ENCODE measurements around the gene LIN9. TPM values are rescaled to one million over a fixed set of nuclear protein-coding genes. Genes with fewer than 3 reads are reported as not detected.

The LIN9 gene
- total RNA-seq, 1 donor from 2014 or later, result 14.0 TPM

DNA sequence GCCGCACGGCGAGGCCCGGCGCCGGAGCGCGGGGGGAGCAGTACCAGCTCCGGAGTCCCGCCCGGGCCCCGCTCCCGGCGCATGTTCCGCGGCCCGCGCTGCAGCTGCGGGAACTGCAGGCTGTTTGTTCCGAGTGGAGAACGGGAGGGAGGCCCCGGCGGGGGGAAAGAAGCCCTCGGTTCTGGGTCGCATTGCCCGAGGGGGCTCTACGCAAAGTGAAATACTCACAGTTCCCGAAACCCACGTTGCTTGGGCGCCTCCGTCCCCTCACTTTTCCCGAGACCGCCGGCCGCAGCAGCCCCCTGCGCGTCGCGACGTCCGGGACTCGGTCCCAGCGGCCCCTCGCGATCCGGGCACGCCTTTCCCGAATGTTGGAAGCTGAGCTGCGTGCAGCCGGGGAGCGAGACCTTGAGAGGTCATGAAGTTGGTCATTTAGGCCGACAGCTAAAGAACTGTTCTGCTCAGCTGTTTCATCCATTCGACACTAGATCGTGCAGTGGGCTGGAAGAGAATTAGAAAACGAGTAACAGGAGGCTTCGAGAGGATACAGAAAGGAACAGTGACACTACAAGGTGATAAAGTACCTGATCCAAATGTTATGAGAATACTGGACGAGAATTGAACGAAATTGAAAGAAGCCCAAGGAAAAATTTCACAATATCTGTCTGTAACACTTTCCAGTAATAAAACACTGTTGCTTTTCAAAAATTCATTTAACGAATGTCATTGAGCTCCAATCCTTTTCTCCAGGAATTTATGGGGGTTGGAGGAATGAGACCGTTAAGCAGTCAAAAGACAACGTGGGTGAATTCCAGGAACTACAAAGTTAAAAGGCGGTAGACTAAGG, 657 bp upstream of the LIN9 start:
- Mint-ChIP-seq H3K27ac (ENCODE audit: unreplicated experiment) (peak overlapping the region; percentile 9), H3K9me3 (peaks cover 4% of the 10 kb centered on the region)
- DNase-seq (ENCODE audit: low read depth, low spot score), result peak; percentile 57

DNA sequence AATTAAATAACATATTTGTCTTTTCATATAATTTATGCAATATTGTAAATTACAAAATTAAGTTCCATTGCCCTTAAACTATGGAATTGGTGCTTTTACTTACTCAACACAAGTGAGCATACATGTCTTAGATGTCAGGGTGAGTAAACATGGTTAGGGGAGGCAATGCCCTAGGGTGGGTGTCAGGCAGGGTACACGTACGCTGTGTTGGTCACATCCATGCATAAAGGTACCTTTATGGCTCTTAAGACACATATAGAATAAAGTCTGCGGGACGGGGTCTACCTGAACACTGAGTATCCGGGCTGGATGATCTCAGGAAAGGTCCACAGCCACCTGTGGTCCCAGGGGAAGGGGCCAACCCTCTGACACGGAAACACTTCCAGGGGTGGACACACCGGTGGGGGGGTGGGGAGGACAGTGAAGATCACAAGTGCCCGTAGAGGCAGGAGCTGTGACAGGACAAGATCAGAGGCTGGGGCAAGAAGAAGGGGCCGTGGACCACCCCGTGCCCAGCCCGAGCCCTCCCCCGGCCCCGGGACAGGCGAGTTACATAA, 720 bp downstream of the LIN9 start:
- peak overlapping the region; percentile 94 for H3K4me3 Mint-ChIP-seq
- H3K4me1 Mint-ChIP-seq, result peaks cover 36% of the 10 kb centered on the region
- no peaks in the 10 kb centered on the region for H3K9me3 Mint-ChIP-seq
- H3K27me3 Mint-ChIP-seq (ENCODE audit: low read depth), result no peaks in the 10 kb centered on the region
- TF ChIP-seq, protein P1, sequence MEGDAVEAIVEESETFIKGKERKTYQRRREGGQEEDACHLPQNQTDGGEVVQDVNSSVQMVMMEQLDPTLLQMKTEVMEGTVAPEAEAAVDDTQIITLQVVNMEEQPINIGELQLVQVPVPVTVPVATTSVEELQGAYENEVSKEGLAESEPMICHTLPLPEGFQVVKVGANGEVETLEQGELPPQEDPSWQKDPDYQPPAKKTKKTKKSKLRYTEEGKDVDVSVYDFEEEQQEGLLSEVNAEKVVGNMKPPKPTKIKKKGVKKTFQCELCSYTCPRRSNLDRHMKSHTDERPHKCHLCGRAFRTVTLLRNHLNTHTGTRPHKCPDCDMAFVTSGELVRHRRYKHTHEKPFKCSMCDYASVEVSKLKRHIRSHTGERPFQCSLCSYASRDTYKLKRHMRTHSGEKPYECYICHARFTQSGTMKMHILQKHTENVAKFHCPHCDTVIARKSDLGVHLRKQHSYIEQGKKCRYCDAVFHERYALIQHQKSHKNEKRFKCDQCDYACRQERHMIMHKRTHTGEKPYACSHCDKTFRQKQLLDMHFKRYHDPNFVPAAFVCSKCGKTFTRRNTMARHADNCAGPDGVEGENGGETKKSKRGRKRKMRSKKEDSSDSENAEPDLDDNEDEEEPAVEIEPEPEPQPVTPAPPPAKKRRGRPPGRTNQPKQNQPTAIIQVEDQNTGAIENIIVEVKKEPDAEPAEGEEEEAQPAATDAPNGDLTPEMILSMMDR (conservative IDR thresholded peaks at IDR 0.05), result no peak
- H3K36me3 Mint-ChIP-seq (ENCODE audit: low read depth), result peaks cover 2% of the 10 kb centered on the region
- peak; percentile 32 for DNase-seq (ENCODE audit: low read depth, low spot score)
- peak overlapping the region; percentile 92 for H3K27ac Mint-ChIP-seq (ENCODE audit: unreplicated experiment)

More for the DNA sequence above, 657 bp upstream of the LIN9 start:
- Mint-ChIP-seq H3K27me3 (ENCODE audit: low read depth) (peaks cover 3% of the 10 kb centered on the region), H3K4me1 (peaks cover 32% of the 10 kb centered on the region), H3K36me3 (ENCODE audit: low read depth) (peaks cover under 1% of the 10 kb centered on the region), H3K4me3 (peak overlapping the region; percentile 78)
- TF ChIP-seq, protein P1 (conservative IDR thresholded peaks at IDR 0.05), result peak; percentile 45

DNA sequence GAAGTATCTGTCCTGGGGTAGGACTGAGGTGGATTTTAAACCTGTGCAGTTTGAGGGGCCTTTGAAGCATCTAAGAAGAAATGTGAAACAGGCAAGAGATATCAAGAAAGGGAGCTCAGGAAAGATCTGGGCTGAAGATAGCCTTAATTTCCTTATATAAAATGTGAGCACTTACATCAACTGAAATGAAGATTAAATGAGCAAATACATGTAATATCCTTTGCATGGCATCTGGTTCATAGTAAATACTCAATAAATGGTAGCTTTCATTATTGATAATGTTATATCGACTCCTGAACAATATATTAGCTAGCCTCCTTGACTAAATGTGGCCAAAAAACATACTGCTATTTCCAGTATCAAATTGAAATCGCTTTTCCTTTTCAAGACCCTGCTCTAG, 2.5 kb downstream of the LIN9 start:
- Mint-ChIP-seq H3K36me3 (ENCODE audit: low read depth) (peaks cover 2% of the 10 kb centered on the region), H3K4me3 (peak overlapping the region; percentile 83), H3K27me3 (ENCODE audit: low read depth) (no peaks in the 10 kb centered on the region), H3K9me3 (no peaks in the 10 kb centered on the region), H3K27ac (ENCODE audit: unreplicated experiment) (no peak overlapping the region), H3K4me1 (peaks cover 44% of the 10 kb centered on the region)
- TF ChIP-seq, protein P1 (conservative IDR thresholded peaks at IDR 0.05), result no peak
- DNase-seq (ENCODE audit: low read depth, low spot score), result no peak

DNA sequence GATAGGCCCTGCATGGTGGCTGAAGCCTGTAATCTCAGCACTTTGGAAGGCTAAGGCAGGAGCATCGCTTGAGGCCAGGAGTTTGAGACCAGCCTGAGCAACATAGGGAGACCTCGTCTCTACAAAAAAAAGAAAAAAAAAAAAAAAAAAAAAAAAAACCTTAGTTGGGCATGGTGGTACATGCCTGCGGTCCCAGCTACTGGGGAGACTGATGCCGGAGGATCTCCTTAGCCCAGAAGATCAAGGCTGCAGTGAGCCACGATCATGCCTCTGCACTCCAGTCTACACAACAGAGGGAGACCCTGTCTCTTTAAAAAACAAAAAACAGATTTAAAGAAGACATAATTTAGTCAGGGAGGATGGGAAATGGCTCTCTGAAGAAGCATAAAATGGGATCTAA, 3.8 kb downstream of the LIN9 start:
- H3K27ac Mint-ChIP-seq (ENCODE audit: unreplicated experiment), result no peak overlapping the region
- no peak for DNase-seq (ENCODE audit: low read depth, low spot score)
- H3K4me3 Mint-ChIP-seq, result peak overlapping the region; percentile 83
- H3K4me1 Mint-ChIP-seq, result peaks cover 38% of the 10 kb centered on the region
- TF ChIP-seq, protein P1 (conservative IDR thresholded peaks at IDR 0.05), result no peak
- H3K9me3 Mint-ChIP-seq, result no peaks in the 10 kb centered on the region
- peaks cover 2% of the 10 kb centered on the region for H3K36me3 Mint-ChIP-seq (ENCODE audit: low read depth)
- no peaks in the 10 kb centered on the region for H3K27me3 Mint-ChIP-seq (ENCODE audit: low read depth)

DNA sequence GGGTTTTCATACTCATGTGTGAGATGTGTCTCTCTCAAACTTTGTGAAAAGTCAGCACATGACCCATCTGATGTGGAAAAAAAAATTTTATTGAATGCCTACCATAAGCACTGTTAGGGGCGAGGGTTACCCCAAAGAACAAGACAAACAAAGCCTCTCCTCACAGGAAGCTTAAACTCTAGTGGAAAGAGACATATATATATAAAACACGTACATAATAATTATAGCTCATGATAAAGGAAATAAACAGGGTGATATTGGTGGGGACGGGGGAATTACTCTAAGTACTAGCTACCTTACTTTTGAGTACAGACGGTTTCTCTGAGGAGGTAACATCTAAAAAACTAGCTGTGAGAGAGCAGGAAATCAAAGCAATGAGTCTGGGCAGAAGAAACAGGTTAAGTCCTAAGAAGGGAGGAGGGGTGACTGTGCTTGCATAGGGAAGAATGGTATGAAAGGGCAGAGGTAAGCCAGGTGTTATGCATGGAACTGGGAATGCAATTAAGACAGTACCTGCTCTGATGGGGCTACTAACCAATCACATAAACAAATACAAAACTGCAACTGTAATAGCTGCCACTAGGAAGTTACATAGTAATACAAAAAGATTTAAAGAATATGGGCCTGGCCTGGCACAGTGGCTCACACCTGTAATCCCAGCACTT, 4.5 kb downstream of the LIN9 start:
- no peak overlapping the region for H3K27ac Mint-ChIP-seq (ENCODE audit: unreplicated experiment)
- no peaks in the 10 kb centered on the region for H3K27me3 Mint-ChIP-seq (ENCODE audit: low read depth)
- peak overlapping the region; percentile 23 for H3K4me3 Mint-ChIP-seq
- TF ChIP-seq, protein P1 (conservative IDR thresholded peaks at IDR 0.05), result no peak
- DNase-seq (ENCODE audit: low read depth, low spot score), result no peak
- H3K4me1 Mint-ChIP-seq, result peaks cover 31% of the 10 kb centered on the region
- H3K9me3 Mint-ChIP-seq, result no peaks in the 10 kb centered on the region
- H3K36me3 Mint-ChIP-seq (ENCODE audit: low read depth), result peaks cover 2% of the 10 kb centered on the region

All from neural crest cell (in vitro differentiated cells).